ENCODE measurements around the gene GRIK3. TPM values are rescaled to one million over a fixed set of nuclear protein-coding genes. Genes with fewer than 3 reads are reported as not detected.

Gene GRIK3
- total RNA-seq, 2 experiments from 2014 or later, result not detected

GRCh38 chr1:36797761-36798160 lies 236.6 kb downstream of the GRIK3 start:
- Mint-ChIP-seq H3K9me3 (no peaks in the 10 kb centered on the region), H3K36me3 (ENCODE audit: low read depth) (no peaks in the 10 kb centered on the region), H3K27ac (no peak overlapping the region), H3K4me1 (no peaks in the 10 kb centered on the region), H3K27me3 (no peaks in the 10 kb centered on the region), H3K4me3 (no peak overlapping the region)
- CTCF ChIA-PET, result no interaction called here
- DNase-seq, result no peak
- POLR2A ChIA-PET, result no interaction called here

DNA sequence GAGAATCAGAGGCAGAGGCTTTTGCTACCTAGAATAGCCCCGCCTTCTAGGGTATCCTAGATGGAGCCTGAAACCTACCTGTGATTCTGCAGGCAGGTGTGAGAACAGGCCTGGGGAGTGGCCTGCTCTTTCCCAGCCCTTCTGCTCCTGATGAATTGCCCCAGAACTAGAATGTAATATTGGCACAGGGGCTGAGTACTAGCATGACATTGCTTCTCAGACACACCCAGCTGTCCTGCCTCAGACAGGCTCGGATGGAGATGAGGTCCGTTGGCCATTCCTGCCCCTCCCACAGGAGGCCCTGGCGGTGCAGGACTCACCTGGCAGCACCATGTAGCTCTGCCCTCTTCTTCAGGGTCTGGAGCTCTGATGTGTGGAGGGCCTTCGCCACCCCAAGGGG lies 237.6 kb downstream of the GRIK3 start:
- ChIA-PET CTCF (no interaction called here), POLR2A (no interaction called here)
- H3K27ac Mint-ChIP-seq, result no peak overlapping the region
- H3K9me3 Mint-ChIP-seq, result no peaks in the 10 kb centered on the region
- H3K36me3 Mint-ChIP-seq (ENCODE audit: low read depth), result no peaks in the 10 kb centered on the region
- H3K4me3 Mint-ChIP-seq, result no peak overlapping the region
- no peaks in the 10 kb centered on the region for H3K27me3 Mint-ChIP-seq
- H3K4me1 Mint-ChIP-seq, result no peaks in the 10 kb centered on the region
- no peak for DNase-seq

DNA sequence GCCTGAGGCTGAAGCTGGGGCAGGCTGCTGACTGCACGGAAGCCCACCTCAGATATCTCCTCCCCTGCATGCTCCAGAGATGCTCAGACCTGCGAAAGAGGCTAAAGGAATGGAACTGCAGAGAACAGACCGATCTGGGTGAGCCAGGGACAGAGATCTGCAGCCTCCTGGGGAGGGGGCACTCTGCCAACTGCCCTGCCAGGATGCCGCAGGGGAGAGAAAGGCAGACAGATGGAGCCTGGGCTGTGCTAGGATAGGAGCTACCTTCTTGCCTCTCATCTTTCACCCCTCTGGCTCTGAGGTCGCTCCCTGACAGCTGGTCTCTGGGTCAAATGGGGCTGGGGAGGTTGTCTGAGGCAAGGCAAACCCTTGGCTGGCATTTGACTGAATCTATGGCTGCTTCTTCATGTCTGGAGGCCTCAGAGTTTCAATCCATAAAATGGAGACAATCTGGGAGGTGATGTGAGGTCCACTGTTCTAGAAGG lies 238.2 kb downstream of the GRIK3 start:
- H3K4me1 Mint-ChIP-seq, result no peaks in the 10 kb centered on the region
- CTCF ChIA-PET, result no interaction called here
- no peaks in the 10 kb centered on the region for H3K36me3 Mint-ChIP-seq (ENCODE audit: low read depth)
- no peak for DNase-seq
- H3K9me3 Mint-ChIP-seq, result no peaks in the 10 kb centered on the region
- H3K27ac Mint-ChIP-seq, result no peak overlapping the region
- no peaks in the 10 kb centered on the region for H3K27me3 Mint-ChIP-seq
- no peak overlapping the region for H3K4me3 Mint-ChIP-seq
- POLR2A ChIA-PET, result no interaction called here

GRCh38 chr1:36794460-36794859 lies 239.9 kb downstream of the GRIK3 start:
- no peak for DNase-seq
- H3K27me3 Mint-ChIP-seq, result no peaks in the 10 kb centered on the region
- no peaks in the 10 kb centered on the region for H3K4me1 Mint-ChIP-seq
- H3K9me3 Mint-ChIP-seq, result no peaks in the 10 kb centered on the region
- no peak overlapping the region for H3K27ac Mint-ChIP-seq
- H3K36me3 Mint-ChIP-seq (ENCODE audit: low read depth), result no peaks in the 10 kb centered on the region
- CTCF ChIA-PET, result no interaction called here
- POLR2A ChIA-PET, result no interaction called here
- H3K4me3 Mint-ChIP-seq, result no peak overlapping the region

- no peak overlapping the region for H3K27ac Mint-ChIP-seq
- H3K36me3 Mint-ChIP-seq (ENCODE audit: low read depth), result no peaks in the 10 kb centered on the region
- CTCF ChIA-PET, result no interaction called here
- no peaks in the 10 kb centered on the region for H3K9me3 Mint-ChIP-seq
- no peaks in the 10 kb centered on the region for H3K4me1 Mint-ChIP-seq
- no peak overlapping the region for H3K4me3 Mint-ChIP-seq
- POLR2A ChIA-PET, result no interaction called here
- no peaks in the 10 kb centered on the region for H3K27me3 Mint-ChIP-seq
- no peak for DNase-seq
These were observed 240.9 kb downstream of the GRIK3 start for GRCh38 chr1:36793452-36793851.

DNA sequence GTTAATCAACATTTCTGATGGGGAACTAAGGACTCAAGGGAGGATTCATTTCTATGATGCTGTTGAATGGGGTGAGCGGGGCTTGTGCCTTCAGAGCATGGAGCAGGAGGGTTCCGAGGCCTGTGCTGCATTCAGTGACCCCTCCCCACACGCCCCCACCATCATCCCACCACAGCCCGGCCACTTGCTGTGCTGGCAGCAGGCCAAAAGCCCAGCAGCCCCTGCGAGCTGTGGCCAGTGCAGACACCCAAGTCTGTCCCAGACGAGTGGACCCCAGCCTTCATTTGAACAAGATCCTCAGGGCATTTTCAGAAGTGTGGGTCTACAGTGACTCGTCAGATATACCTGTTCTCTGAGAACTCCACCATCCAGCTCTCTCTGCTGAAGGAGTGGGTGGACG lies 242.0 kb downstream of the GRIK3 start:
- no peaks in the 10 kb centered on the region for H3K27me3 Mint-ChIP-seq
- no peak overlapping the region for H3K27ac Mint-ChIP-seq
- no peak overlapping the region for H3K4me3 Mint-ChIP-seq
- ChIA-PET POLR2A (no interaction called here), CTCF (no interaction called here)
- no peaks in the 10 kb centered on the region for H3K4me1 Mint-ChIP-seq
- DNase-seq, result no peak
- no peaks in the 10 kb centered on the region for H3K36me3 Mint-ChIP-seq (ENCODE audit: low read depth)
- no peaks in the 10 kb centered on the region for H3K9me3 Mint-ChIP-seq

- Mint-ChIP-seq H3K4me1 (no peaks in the 10 kb centered on the region), H3K9me3 (no peaks in the 10 kb centered on the region), H3K36me3 (ENCODE audit: low read depth) (no peaks in the 10 kb centered on the region), H3K27ac (no peak overlapping the region), H3K4me3 (no peak overlapping the region), H3K27me3 (no peaks in the 10 kb centered on the region)
- ChIA-PET CTCF (no interaction called here), POLR2A (no interaction called here)
- DNase-seq, result no peak
These were observed 244.1 kb downstream of the GRIK3 start for GRCh38 chr1:36790191-36790590.

DNA sequence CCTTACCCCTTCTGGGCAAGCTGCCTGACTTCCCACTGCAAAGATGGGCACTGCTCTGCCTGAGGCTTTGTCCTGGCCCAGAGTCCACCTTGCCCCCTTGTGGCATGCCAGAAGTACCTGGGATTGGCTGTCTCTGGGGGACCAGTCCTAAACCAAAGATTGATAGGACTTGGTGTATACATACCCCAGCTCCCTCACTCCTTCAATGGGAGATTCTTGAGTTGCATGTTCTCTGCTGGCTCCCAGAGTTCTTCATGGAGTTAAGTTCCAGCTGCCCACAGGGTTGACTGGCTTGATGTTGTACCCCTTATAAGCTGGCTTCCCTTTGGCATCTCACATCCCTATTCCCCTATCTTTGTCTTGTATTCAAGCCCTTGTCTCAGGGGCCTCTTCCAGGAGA lies 244.8 kb downstream of the GRIK3 start:
- Mint-ChIP-seq H3K9me3 (no peaks in the 10 kb centered on the region), H3K4me1 (no peaks in the 10 kb centered on the region), H3K27ac (no peak overlapping the region), H3K4me3 (no peak overlapping the region), H3K36me3 (ENCODE audit: low read depth) (no peaks in the 10 kb centered on the region), H3K27me3 (no peaks in the 10 kb centered on the region)
- CTCF ChIA-PET, result no interaction called here
- no peak for DNase-seq
- POLR2A ChIA-PET, result no interaction called here

- Mint-ChIP-seq H3K27me3 (no peaks in the 10 kb centered on the region), H3K9me3 (no peaks in the 10 kb centered on the region), H3K4me1 (no peaks in the 10 kb centered on the region), H3K36me3 (ENCODE audit: low read depth) (no peaks in the 10 kb centered on the region), H3K27ac (peak overlapping the region; percentile 43), H3K4me3 (no peak overlapping the region)
- DNase-seq, result no peak
- ChIA-PET POLR2A (no interaction called here), CTCF (no interaction called here)
These were observed 246.9 kb downstream of the GRIK3 start for GRCh38 chr1:36787312-36787913.

DNA sequence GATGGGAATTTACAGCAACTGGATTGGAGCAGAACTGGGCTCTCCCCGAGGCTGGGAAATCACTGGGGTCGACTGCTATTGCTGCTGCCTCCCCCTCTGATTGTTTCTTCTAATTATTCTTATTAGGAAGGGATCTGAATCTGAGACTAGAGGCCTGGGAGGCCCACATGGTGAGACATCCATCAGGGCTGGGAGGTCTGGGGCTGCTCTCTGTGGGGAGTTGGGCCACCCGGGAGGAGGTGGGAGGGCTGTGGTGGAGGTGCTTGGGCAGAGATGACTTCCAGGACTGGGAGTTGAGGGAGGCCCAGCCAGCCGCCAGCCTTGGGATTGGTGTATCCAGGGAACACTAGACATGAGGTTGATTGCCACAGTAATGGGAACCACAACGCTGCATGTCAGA lies 247.9 kb downstream of the GRIK3 start:
- no peak overlapping the region for H3K27ac Mint-ChIP-seq
- ChIA-PET CTCF (no interaction called here), POLR2A (no interaction called here)
- H3K9me3 Mint-ChIP-seq, result no peaks in the 10 kb centered on the region
- no peaks in the 10 kb centered on the region for H3K36me3 Mint-ChIP-seq (ENCODE audit: low read depth)
- H3K27me3 Mint-ChIP-seq, result no peaks in the 10 kb centered on the region
- H3K4me3 Mint-ChIP-seq, result no peak overlapping the region
- H3K4me1 Mint-ChIP-seq, result no peaks in the 10 kb centered on the region
- no peak for DNase-seq

DNA sequence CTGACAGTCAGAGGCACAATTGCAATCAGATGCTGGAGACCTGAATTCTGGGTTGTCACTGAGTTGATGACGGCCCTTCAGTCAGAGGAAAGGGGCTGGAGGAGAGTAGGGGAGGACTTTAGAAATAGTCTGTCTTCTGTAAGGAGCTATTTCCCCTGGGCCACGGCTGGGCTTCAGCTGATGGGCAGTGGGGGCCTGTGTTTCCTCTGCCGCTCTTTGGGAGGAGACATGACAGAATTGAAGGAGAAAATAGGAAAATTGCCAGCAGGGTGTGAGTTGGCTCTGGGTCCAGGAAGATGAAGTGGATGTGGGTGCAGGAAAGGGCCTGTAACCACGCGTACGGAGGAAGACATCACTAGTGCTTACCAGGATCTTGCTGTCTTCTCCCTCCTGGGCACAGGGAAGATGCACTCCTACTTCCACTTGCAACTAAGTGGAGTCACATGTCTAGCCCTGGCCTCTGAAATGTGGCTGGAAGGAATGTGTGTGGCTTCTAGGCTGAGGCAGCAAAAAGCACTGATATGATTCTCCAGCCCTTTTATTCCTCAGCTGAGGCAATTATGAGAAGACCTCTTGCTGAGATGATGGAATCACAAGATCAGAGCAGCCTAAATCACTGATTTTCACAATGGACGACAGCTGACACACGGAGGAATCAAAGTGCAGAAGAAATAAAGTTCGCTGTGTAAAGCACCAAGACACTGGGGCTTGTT lies 250.0 kb downstream of the GRIK3 start:
- Mint-ChIP-seq H3K27me3 (no peaks in the 10 kb centered on the region), H3K27ac (no peak overlapping the region), H3K9me3 (no peaks in the 10 kb centered on the region), H3K36me3 (ENCODE audit: low read depth) (no peaks in the 10 kb centered on the region), H3K4me3 (no peak overlapping the region), H3K4me1 (no peaks in the 10 kb centered on the region)
- DNase-seq, result no peak
- ChIA-PET CTCF (no interaction called here), POLR2A (no interaction called here)

DNA sequence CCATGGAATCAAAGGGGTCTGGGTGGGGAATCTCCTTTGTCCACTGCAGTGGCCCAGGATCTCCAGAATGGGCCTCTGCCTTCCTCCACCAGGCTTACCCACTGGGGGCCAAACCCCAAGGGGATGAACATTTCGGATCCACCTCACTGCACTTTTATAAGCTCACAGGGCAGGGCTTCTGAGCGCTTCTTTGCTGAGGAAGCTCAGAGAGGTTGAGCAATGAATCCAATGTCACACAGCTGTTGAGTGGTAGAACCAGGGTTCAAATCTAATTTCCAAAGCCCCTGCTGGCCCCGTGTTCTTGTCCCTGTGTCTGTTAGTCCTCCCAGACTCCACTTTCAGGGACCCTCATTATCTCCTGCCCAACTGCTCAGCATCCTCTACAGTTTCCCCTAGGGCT lies 250.8 kb downstream of the GRIK3 start:
- H3K27me3 Mint-ChIP-seq, result no peaks in the 10 kb centered on the region
- H3K4me1 Mint-ChIP-seq, result no peaks in the 10 kb centered on the region
- no peaks in the 10 kb centered on the region for H3K9me3 Mint-ChIP-seq
- H3K27ac Mint-ChIP-seq, result no peak overlapping the region
- no peak for DNase-seq
- ChIA-PET CTCF (no interaction called here), POLR2A (no interaction called here)
- H3K36me3 Mint-ChIP-seq (ENCODE audit: low read depth), result no peaks in the 10 kb centered on the region
- H3K4me3 Mint-ChIP-seq, result no peak overlapping the region

GRCh38 chr1:36782785-36783184 lies 251.5 kb downstream of the GRIK3 start:
- DNase-seq, result no peak
- no peaks in the 10 kb centered on the region for H3K27me3 Mint-ChIP-seq
- H3K9me3 Mint-ChIP-seq, result no peaks in the 10 kb centered on the region
- CTCF ChIA-PET, result no interaction called here
- no peak overlapping the region for H3K4me3 Mint-ChIP-seq
- no peaks in the 10 kb centered on the region for H3K36me3 Mint-ChIP-seq (ENCODE audit: low read depth)
- H3K27ac Mint-ChIP-seq, result no peak overlapping the region
- no peaks in the 10 kb centered on the region for H3K4me1 Mint-ChIP-seq
- POLR2A ChIA-PET, result no interaction called here

GRCh38 chr1:36782085-36782484 lies 252.2 kb downstream of the GRIK3 start:
- Mint-ChIP-seq H3K9me3 (no peaks in the 10 kb centered on the region), H3K27ac (no peak overlapping the region), H3K36me3 (ENCODE audit: low read depth) (no peaks in the 10 kb centered on the region), H3K27me3 (no peaks in the 10 kb centered on the region), H3K4me3 (no peak overlapping the region), H3K4me1 (no peaks in the 10 kb centered on the region)
- DNase-seq, result no peak
- POLR2A ChIA-PET, result no interaction called here
- CTCF ChIA-PET, result no interaction called here

All from activated CD4-positive, alpha-beta T cell treated with anti-CD3 and anti-CD28 coated beads, Interleukin-2, amount 10 ng/mL, durations not matched to agents 7 days and 5 days (primary cell).